Measurements from ENCODE around the gene MAPK8IP1.

GRCh38 chr11:45949992-45950407, 64.5 kb downstream of the MAPK8IP1 start:
- TF ChIP-seq, protein P1, sequence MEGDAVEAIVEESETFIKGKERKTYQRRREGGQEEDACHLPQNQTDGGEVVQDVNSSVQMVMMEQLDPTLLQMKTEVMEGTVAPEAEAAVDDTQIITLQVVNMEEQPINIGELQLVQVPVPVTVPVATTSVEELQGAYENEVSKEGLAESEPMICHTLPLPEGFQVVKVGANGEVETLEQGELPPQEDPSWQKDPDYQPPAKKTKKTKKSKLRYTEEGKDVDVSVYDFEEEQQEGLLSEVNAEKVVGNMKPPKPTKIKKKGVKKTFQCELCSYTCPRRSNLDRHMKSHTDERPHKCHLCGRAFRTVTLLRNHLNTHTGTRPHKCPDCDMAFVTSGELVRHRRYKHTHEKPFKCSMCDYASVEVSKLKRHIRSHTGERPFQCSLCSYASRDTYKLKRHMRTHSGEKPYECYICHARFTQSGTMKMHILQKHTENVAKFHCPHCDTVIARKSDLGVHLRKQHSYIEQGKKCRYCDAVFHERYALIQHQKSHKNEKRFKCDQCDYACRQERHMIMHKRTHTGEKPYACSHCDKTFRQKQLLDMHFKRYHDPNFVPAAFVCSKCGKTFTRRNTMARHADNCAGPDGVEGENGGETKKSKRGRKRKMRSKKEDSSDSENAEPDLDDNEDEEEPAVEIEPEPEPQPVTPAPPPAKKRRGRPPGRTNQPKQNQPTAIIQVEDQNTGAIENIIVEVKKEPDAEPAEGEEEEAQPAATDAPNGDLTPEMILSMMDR (conservative IDR thresholded peaks at IDR 0.05), result no peak
- TF ChIP-seq EZH2 (IDR thresholded peaks at IDR 0.05; ENCODE audit: low read depth), result no peak

Data from PC-9 (cell line).